Tongue (tissue), 2 donors: ENCODE data around the gene TBC1D12. TPM values are rescaled to one million over a fixed set of nuclear protein-coding genes. Genes with fewer than 3 reads are reported as not detected.

Experiments used
- DNase-seq: peaks from one replicate; pipeline ENCODE4 v3.0.0-alpha.2; 2015
- total RNA-seq: library from RNA; depleted of rRNA; stranded (reverse); fragments of >200 nt; gene quantifications from one replicate; pipeline ENCODE4 v1.2.3, GENCODE V29; 2014

TBC1D12 gene
- total RNA-seq, 1 donor from 2014 or later: 18.4 TPM

- DNase-seq: no peak
These were observed 5.3 kb downstream of the TBC1D12 start for GRCh38 chr10:94407668-94408067.

- no peak for DNase-seq
These were observed 6.8 kb downstream of the TBC1D12 start for GRCh38 chr10:94409021-94409657.

- no peak for DNase-seq
These were observed 9.0 kb downstream of the TBC1D12 start for GRCh38 chr10:94411304-94411703.

GRCh38 chr10:94412449-94412848 lies 10.1 kb downstream of the TBC1D12 start:
- peak; percentile 28 for DNase-seq

GRCh38 chr10:94413361-94413760 lies 11.0 kb downstream of the TBC1D12 start:
- peak; percentile 9 for DNase-seq

GRCh38 chr10:94416896-94417295 lies 14.6 kb downstream of the TBC1D12 start:
- DNase-seq: no peak

- no peak for DNase-seq
These were observed 15.0 kb downstream of the TBC1D12 start for GRCh38 chr10:94417321-94417720.

- DNase-seq: no peak
These were observed 18.2 kb downstream of the TBC1D12 start for GRCh38 chr10:94420516-94420915.

- no peak for DNase-seq
These were observed 18.7 kb downstream of the TBC1D12 start for GRCh38 chr10:94420998-94421528.

- DNase-seq: no peak
These were observed 21.3 kb downstream of the TBC1D12 start for GRCh38 chr10:94423627-94424026.

- no peak for DNase-seq
These were observed 22.5 kb downstream of the TBC1D12 start for GRCh38 chr10:94424714-94425337.

- no peak for DNase-seq
These were observed 23.6 kb downstream of the TBC1D12 start for GRCh38 chr10:94425942-94426341.

- DNase-seq: no peak
These were observed 24.8 kb downstream of the TBC1D12 start for GRCh38 chr10:94427166-94427565.

GRCh38 chr10:94428766-94429707 lies 26.7 kb downstream of the TBC1D12 start:
- peak; percentile 29 for DNase-seq

- DNase-seq: no peak
These were observed 28.4 kb downstream of the TBC1D12 start for GRCh38 chr10:94430701-94431100.

GRCh38 chr10:94432443-94432842 lies 30.1 kb downstream of the TBC1D12 start:
- DNase-seq: no peak

GRCh38 chr10:94439275-94439861 lies 37.0 kb downstream of the TBC1D12 start:
- DNase-seq: no peak

- DNase-seq: no peak
These were observed 37.8 kb downstream of the TBC1D12 start for GRCh38 chr10:94440096-94440495.

GRCh38 chr10:94443047-94443446 lies 40.7 kb downstream of the TBC1D12 start:
- no peak for DNase-seq

GRCh38 chr10:94443549-94443948 lies 41.2 kb downstream of the TBC1D12 start:
- DNase-seq: no peak

GRCh38 chr10:94450782-94451181 lies 48.4 kb downstream of the TBC1D12 start:
- DNase-seq: no peak

GRCh38 chr10:94451883-94452519 lies 49.7 kb downstream of the TBC1D12 start:
- DNase-seq: no peak
